HFF-Myc (cell line): ENCODE data around the gene SCAMP4.
A peak's percentile ranks its signal among the peaks of the same experiment; 100 is the strongest.
"Not testable (repeated sequence)": the region's sequence is repeated elsewhere in the genome, so short reads cannot be mapped to it uniquely, and the experiment has no call there.

Experiments
- DNase-seq: peaks from one replicate; pipeline ENCODE4 v3.0.0-alpha.2; 2011; ENCODE audit warnings: low read depth; ENCODE audit errors: extremely low read depth
- H3K4me3 ChIP-seq: replicated peaks from 2 replicates; pipeline ENCODE4 v1.5.1; 2011; ENCODE audit warnings: low read depth, mild to moderate bottlenecking, control low read depth, low read length
- TF ChIP-seq, protein P1 (sequence below): IDR thresholded peaks from 2 replicates; pipeline ENCODE4 v1.5.1; 2012; ENCODE audit warnings: mild to moderate bottlenecking, low read depth, low read length, control low read depth; ENCODE audit errors: missing control alignments

Gene SCAMP4

GRCh38 chr19:1882786-1883692 is 22.2 kb upstream of the SCAMP4 start:
- TF ChIP-seq, protein P1, sequence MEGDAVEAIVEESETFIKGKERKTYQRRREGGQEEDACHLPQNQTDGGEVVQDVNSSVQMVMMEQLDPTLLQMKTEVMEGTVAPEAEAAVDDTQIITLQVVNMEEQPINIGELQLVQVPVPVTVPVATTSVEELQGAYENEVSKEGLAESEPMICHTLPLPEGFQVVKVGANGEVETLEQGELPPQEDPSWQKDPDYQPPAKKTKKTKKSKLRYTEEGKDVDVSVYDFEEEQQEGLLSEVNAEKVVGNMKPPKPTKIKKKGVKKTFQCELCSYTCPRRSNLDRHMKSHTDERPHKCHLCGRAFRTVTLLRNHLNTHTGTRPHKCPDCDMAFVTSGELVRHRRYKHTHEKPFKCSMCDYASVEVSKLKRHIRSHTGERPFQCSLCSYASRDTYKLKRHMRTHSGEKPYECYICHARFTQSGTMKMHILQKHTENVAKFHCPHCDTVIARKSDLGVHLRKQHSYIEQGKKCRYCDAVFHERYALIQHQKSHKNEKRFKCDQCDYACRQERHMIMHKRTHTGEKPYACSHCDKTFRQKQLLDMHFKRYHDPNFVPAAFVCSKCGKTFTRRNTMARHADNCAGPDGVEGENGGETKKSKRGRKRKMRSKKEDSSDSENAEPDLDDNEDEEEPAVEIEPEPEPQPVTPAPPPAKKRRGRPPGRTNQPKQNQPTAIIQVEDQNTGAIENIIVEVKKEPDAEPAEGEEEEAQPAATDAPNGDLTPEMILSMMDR, result no peak
- H3K4me3 ChIP-seq, result peak overlapping the region; percentile 88
- no peak for DNase-seq

GRCh38 chr19:1883784-1884183 is 21.4 kb upstream of the SCAMP4 start:
- no peak for DNase-seq
- peak overlapping the region; percentile 88 for H3K4me3 ChIP-seq
- TF ChIP-seq, protein P1, result no peak

DNA sequence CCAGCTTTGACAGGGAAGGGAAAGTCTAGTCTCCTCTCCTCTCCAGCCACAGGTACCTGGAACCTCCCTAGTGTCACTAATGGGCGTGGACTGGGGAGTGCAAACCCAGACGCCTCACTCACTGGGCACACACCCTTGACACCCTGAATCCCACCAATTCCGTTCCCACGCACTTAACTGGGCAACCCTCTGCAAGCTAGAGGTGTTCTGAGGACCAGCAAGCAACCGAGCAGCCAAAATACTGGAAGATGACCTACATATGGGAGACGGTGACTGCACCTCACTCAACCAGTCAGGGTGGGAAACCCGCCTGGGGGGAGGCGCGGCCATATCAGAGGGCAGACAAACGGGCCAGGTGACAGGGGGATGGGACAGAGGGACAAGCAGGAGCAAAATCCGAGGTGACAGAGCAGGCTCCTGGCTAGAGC is 20.9 kb upstream of the SCAMP4 start:
- TF ChIP-seq, protein P1, result no peak
- DNase-seq, result no peak
- peak overlapping the region; percentile 88 for H3K4me3 ChIP-seq

- peak overlapping the region; percentile 88 for H3K4me3 ChIP-seq
- DNase-seq, result no peak
- TF ChIP-seq, protein P1, result no peak
Measured at GRCh38 chr19:1884719-1885334, 20.4 kb upstream of the SCAMP4 start.

- peak; percentile 52 for DNase-seq
- peak within 1 kb of the TSS; percentile 88 for H3K4me3 ChIP-seq
Measured at GRCh38 chr19:1885398-1886119, 19.6 kb upstream of the SCAMP4 start, which contains the start of gene ABHD17A. ABHD17A (minus strand) TSS chr19:1885496; CDS start chr19:1881566, 3,930 bp downstream.

GRCh38 chr19:1886360-1886759 is 18.8 kb upstream of the SCAMP4 start:
- DNase-seq, H3K4me3 ChIP-seq: not testable (repeated sequence)

GRCh38 chr19:1888385-1888784 is 16.8 kb upstream of the SCAMP4 start:
- no peak for DNase-seq
- TF ChIP-seq, protein P1, result no peak
- H3K4me3 ChIP-seq, result no peak overlapping the region
